ENCODE results near the gene STRA6.

Gene STRA6

DNA sequence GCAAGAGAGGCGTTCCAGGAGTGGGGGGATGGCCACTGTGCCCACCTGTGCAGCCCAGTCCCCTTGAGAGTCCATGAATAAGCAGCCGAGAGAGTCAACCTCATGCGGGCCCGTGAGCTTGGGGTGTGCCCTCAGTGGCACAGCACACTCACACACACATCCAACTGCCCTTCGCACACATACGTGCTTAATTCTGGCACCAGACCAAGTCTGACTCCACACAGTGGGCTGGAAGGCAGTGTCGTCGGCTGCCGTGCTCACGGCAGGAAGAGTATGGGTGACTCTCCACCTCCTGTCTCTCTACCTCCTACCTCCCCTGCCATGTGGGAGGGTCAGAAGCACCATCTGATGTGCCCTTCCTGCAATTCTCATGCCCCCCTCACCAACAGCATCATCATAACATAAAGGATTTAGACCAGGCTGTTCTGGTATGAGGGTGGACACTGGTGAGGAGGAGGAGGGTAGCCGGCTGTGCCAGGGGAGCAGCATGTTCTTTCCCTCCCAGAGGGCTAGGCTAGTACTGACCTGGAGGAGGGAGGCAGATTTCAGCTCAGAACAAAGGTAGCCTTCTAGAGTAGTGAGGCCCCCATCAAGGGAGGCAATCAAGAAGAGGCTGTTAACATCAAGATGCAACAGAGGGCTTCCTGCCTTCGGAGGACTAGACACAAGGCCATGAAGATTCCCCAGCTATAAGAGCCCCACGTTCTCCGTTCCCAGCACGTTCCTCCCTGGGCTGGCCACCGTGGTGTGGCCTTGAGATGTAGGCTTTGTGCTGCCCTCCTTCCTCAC is 5.3 kb upstream of the STRA6 start:
- no peak for DNase-seq (ENCODE audit: low read depth in 2 of 2)

DNA sequence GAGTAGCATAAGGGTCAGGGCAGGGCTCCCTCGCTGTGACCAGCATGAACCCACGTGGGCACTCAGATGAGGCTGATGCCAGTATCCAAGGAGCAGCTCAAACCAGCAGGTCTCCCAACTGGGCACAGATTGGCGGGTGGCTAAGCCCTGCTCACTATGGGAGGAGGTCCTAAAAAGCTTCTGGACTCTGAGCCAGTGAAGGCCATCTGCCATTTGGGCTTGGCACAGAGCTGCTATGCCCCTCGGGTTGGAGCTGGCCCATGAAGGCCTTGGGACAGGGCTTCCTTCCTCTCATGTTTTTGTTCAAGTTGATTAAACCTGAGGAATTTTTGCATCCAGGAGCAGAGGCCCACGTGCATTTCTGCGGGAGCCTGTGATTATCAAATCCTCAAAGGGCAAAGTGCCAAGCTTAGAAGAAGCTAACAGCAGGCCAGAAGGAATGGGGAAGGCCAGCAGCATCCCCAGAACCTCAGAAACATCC is 4.3 kb upstream of the STRA6 start:
- no peak for DNase-seq (ENCODE audit: low read depth in 2 of 2)

DNA sequence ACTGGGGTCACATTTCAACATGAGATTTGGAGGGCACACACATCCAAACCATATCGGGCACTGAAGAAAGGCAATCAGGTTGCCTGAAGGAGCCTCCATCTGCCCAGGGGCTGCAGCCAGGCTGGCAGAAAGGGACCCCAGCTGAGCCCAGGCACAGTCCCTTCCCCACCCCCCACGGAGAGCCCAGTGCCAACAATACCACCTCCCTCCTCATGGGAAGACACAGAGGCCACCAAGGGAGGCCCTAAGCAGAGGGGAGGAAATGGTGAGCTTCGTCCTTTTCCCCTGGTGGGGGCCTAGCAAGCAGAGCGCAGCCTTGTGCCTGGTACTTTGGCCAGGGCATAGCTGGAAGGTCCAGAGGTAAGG is 3.0 kb upstream of the STRA6 start:
- no peak for DNase-seq (ENCODE audit: low read depth in 2 of 2)

DNA sequence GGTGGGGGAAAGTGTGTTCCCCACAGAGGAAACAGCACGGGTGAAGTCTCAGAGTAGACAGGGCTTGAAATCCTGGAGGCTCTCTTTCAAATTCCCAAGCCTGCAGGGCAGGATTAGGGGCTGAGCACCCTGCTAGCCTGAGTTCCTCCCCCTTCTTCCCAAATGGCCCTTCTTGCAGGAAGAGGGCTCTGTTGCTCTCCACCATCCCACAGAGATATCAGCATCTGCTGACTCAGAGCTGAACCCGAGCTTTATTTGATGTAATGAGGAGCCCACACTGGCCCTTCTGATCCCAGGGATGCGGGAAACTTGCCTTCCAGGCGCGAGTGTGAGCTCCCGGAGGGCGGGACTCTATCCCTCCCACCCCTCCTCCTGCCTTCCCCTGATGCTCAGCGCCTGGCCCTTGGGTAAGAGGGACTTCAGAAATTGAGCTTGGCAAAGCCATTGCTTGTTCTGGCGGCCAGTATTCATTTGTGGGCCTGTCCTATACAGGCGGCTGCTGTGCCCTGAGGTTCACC is 1.4 kb upstream of the STRA6 start:
- no peak for DNase-seq (ENCODE audit: low read depth in 2 of 2)

DNA sequence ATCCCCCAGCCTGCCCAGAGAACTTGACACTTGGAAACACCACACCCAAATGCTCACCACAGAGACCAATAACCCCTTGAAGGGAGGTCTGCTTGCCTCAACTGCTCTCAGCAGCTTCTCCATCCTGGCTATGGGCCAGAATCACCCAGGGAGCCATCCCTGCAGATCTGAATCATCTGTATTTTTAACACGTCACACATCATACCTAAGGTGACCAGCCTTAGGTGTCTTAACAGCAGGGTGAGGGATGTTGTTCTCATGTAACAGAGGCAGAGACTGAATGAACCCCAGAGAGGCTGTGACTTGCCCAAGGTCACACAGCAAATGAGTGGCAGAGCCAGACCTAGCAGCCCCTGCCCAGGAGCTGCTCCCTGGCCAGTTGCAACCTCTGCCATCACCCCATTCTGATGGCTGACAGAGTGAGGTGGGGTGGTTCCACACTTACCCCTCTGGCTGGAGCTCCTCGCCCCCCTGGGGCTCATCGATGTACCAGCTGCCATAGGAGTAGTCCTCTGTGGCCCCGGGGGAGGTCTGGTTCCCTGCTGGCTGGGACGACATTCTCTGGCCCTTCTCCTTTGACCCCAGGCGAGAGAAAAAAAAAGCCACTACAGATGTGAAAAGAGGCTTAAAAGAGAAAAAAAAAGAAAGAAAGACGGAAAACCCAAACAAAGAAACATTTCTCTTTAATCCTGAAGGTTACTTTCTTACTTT is 722 bp downstream of the STRA6 start:
- DNase-seq (ENCODE audit: low read depth in 2 of 2): no peak

DNA sequence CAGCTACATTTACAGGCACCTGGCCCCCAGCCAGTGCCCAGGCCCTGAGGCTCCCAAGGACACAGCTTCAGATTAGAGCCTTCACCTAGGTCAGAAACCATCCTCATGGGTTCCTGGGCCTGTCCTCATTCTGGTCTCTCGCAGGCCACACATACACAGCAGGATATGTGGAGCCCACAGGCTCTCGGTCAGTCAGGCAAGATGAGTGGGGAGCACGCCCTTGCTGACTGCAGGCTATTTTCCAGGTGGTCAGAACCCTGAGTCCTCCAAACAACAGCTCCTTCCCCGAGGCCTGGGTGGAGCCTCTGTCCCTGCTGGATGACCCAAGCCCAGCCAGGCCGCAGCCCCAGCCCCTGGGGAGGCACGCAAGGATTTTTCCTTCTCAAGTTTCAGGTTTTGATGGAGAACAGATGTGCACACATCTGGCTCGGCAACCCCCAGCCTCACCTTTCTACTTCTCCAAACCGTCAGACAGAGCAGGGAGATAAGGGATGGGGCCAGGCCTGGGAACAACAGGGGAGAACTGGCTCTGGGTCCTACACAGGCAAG is 1.6 kb downstream of the STRA6 start:
- no peak for DNase-seq (ENCODE audit: low read depth in 2 of 2)

DNA sequence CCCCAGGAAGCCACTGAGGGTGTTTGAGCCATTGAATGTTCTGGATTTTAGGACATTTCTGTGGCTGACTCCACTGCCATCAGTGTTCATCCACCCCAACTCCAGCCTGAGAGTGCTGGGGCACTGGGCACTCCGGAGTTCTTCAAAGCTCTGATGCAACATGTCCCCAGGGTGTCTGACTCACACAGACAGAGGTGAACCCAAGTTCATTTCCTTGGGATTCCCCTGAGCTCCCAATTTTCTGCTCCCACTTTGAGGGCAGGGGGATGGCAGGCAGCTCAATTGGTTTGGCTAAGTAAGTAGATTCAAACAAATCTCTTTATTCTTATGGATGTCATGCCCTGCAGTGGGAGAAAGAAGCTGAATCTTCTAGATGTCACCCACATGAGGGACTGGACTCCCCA is 2.2 kb downstream of the STRA6 start:
- DNase-seq (ENCODE audit: low read depth in 2 of 2): no peak

DNA sequence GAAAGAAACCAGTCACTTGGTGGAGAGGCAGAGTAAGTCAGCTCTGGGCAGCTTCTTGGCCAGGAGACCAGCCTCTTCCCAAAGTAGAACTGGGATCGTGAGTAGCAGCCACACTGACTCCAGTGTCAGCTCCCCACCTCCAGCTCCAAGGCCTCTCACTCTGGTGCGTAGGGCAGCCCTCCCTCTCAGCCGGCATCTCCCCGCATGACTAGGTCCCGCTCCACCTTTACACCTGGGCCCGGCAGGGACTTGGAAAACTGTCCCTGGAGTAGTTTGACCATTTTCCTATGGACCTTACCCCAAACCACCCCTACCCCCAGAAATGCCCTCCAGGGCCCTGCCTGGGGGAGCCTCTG is 3.3 kb downstream of the STRA6 start:
- no peak for DNase-seq (ENCODE audit: low read depth in 2 of 2)

DNA sequence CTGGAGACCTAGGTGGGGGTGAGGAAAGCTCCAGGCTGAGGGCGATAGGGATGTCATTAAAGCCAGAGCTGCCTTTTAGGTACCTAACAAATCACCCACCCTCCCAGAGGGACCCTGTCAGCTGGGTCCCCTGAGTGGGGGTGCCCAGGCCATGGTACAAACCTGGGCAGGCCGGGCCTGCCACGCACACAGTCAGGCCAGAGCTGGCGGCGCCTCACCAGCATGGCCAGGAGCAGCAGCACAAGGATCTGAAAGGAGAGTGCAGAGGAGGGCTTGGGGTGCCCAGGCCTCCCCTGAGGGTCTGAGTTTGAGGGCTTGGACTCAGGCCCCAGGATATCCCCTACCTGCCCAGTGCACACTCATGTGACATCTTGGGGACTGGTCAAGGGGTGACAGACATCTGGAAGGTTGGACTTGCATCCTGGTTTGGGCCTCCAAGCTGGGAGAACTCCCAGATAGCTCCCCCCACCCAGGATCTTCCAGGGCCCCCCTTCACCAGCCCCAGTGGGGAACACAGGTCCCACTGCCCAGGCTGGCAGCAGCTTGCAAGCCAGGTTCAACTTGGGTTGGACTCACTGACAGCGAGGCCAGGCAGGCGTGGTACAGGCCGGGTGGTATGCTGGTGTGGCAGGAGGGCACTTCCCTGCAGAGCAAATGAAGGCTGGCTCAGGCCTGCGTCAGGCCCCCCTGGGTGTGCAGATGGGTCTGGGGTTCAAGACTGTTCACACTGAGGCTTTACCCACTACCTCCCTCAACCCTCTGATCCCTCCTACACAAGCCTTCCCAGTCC is 5.2 kb downstream of the STRA6 start:
- DNase-seq (ENCODE audit: low read depth in 2 of 2): no peak

DNA sequence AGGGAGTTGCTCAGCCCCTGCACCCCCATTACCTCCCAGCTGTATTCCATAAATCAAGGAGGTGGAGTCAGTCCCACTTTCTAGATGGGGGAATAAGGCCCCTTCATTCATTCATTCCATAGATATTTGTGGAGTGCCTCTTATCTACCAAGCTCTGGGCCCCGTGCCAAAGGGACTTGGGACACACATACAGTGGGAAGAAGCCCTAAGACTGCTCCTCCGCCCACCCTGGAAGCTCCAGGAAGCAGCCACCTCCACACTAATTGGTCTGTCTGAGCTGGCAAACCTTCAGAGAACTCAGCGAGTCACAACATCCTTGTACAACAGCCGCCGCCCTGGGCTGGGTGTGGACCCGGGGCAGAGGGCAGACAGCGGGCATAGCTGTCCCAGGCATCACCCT is 6.4 kb downstream of the STRA6 start:
- DNase-seq (ENCODE audit: low read depth in 2 of 2): no peak

DNA sequence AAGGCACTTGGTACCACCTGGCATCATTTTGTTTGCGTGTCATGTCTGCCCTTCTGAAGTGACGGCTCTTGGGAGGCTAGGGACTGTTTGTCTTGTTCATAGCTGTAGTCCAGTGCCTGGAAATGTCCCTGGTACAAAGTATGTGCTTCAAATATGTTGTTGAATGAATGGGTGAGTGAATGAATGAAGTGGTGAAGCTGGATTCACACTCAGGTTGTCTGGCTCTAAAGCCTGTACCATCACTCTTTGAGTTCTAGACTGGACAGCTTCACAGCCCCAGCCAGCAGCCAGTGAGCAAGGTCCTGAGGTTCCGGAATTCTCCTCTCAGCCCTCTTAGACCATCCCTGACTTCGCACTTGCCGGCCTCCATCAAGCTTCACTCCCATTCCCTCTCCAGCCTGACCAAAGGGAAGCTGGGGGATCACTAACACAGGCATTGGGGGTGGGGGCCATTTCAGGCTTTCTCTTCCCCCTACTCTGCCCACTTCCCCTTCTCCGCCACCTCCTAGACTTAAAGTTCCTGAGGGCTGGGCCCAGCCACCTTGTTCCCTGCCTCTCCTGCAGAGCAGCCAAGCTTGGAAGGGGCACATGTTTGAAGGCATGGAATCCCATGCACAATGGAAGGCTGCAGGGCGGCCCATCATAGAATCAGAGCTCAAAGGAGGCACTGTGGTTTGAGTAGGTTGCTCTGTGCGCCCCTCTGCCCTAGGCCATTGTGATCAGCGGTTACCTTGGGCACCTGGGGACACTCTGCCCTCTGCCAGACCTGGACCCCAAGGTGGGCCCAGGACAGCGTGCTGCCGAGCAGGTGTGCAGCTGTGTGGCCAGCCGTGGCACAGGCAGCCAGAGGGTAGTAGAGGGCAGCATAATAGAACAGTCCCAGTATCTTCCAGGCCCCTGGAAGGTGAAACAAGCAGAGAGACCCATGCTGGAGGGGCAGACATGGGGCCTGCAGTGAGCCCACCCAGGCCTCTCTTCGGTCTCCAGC is 7.7 kb downstream of the STRA6 start:
- no peak for DNase-seq (ENCODE audit: low read depth in 2 of 2)

DNA sequence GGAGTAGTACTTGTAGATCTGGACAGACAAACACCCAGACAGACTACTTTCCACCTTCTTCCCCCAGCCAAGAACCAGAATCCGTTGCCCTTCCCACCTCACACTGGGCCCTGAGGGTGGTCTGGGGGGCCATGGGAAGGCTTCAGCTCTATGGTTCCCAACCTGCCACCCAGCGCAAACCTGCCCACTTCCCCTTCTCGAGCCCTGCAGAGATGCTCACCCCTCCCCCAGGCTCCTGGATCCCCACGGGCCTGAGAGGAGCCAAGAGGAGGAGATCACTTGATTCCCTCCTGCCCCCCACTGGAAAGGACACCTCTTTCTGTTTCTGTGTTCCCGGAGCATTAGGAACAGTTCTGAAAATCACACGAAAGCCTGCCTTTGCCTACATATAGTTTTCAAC is 8.7 kb downstream of the STRA6 start:
- no peak for DNase-seq (ENCODE audit: low read depth in 2 of 2)

DNA sequence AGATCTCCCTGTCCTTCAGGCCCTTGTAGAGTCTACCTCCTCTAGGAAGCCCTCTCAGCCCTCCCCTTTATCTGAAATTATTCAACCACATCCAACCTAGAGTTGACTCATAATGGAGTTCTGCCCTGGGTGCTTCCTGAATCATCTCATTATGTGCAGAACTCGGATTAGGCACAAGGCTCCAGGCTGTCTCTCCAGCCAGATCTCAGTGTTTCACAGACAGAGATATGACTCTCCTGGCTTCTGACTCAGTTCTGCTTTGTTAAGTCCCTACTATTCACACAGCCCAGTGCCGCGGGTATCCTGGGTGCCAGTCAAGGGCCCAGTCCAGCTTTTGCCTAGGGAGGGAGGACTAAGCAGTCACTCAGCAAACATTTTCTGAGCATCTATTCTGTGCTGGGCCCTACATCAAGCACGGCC is 9.3 kb downstream of the STRA6 start:
- DNase-seq (ENCODE audit: low read depth in 2 of 2): no peak

DNA sequence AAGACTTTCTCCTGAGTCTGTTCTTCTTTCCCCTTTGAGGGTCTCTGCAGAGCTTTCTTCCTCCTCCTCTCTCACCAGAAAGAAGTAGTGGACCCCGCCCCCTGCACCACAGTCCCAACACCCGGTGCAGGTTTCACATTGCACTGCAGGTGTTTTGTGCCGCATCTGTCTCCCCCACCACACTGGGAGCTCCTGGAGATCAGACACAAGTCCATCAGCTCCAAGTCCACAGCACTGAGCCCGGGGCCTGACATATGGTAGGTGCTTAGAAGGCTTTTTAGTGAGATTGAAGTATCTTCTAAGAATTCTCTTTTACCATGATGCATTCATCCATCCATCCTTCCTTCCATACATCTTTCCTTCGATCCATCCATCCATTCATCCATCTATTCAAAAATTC is 9.8 kb downstream of the STRA6 start:
- no peak for DNase-seq (ENCODE audit: low read depth in 2 of 2)

DNA sequence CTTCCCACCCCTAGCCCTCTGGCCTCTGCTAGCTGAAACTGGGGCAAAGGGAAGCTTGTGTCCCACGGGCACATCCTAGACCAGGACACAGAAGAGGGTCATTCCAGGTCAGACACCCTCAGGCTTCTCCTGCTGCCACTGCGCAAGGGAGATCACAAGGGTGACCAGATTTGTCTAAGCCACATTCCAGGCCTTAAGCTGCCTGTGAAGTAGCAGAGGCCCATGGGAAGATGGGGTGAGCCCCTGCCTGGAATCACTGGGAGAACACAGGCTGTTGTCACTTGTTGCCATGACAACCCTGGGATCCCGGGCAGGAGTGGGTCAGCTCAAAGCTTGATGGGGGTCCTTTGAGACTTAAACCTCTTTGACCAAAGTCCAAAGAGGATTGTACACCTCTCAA is 10.8 kb downstream of the STRA6 start:
- DNase-seq (ENCODE audit: low read depth in 2 of 2): no peak

DNA sequence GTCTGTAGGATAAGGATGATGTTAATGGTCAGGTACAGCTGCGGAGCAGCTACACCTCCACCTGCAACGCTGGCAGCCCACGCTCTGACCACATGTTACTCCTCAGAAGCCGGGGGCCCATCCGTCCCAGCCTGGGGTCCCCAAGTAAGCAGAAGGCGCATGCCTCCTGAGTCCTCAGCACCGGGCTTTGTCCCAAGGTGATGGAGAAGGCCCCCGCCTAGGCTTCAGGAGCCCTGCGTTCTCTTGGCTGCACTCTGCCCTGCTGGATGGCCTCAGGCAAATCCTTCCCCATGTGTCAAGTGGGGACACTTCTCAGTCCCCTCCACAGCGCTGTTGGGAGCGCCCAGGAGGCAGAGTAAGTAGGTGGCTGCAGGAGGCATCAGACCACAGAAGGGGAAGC is 14.4 kb downstream of the STRA6 start:
- no peak for DNase-seq (ENCODE audit: low read depth in 2 of 2)

DNA sequence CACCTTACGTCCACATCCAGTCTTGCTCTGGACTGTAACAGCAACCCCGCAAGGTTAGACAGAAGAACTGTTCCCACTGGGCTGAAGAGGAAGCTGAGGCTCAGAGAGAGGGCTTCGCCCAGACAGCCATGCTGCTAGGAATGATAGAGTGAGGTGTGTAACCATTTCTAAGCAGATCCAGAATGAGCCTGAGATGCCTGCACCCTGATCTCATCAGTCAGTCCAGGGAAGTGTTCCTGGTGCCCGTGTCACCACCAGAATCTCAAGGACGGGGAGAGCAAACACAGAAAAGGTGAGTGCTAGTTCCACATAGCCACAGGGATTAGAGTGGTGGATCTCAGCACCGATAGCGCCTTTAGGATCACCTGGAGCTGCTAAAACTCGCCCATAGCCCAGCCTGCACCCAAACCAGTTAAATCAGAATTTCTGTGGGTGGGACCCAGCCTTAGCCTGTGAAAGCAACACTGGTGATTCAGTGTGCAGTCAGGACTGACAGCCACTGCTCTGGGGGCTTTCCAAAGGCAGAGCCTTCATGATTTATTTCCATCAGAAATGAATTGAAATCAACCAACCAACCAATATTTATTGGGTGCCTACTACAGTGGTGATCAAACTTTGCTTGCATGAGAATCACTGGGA is 16.8 kb downstream of the STRA6 start:
- DNase-seq (ENCODE audit: low read depth in 2 of 2): peak in 1 of 2 donors; percentile 15

DNA sequence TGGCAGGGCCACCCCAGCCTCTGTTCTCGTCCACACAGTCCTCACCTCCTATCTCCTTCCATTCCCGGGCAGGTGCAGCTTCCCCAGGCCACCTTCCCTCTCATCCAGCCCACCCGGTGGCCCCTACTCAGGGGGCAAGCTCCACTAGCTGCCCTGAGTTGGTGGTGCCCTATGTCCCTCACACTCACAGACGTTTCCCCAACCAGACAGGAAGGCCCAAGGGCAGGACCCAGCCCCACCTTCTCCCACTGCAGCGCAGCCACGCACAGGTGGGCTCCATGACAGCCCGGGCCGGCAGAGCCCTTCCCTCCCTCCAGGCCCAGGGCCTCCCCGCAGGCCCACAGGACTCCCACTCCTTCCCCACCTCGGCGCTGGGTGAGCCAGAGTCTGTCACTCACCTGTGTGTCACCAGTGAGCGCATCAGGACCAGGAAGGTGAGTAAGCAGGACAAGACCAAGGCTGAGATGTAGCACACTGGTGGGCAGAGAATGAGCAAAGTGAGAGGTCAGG is 17.9 kb downstream of the STRA6 start:
- peak in 1 of 2 donors; percentile 26 for DNase-seq (ENCODE audit: low read depth in 2 of 2)

DNA sequence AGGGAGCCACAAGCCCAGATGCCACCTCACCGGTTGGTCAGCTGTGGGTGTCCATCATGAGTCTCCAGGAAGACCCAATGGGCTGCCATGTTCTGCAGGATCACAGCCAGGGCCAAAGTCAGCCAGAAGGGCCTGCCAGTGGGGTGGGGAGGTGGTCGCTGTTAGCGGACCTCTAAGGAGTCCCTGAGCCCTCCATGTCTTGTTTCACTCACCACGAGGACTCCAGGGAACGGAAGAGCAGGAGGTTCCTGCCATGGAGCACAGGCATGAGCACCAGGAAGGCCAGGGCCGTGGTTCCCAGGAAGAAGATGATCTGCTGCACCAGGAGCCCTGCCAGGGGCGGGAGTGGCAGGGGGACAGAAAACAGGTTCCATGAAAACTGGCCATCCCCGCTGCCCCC is 20.5 kb downstream of the STRA6 start:
- DNase-seq (ENCODE audit: low read depth in 2 of 2): no peak

All from stimulated activated CD8-positive, alpha-beta memory T cell treated with anti-CD3 and anti-CD28 coated beads, Interleukin-2, amount 100 ng/mL, for 48 hours (primary cell).